Lower leg skin (tissue), 4 donors: ENCODE results near the gene MMP24. TPM values are rescaled to one million over a fixed set of nuclear protein-coding genes. Genes with fewer than 3 reads are reported as not detected.
"Not testable (repeated sequence)": the region's sequence is repeated elsewhere in the genome, so short reads cannot be mapped to it uniquely, and the experiment has no call there.

Experiments
- DNase-seq, 2 donors: peaks; one replicate each; pipeline ENCODE4 v3.0.0-alpha.2; 2019; ENCODE audit warnings: low spot score in 2 of 2
- H3K4me3 ChIP-seq: fragments of 200-600 bp; sonication (generic); 2 replicates; pipeline ENCODE4 v1.5.1; 2017; ENCODE audit warnings: mild to moderate bottlenecking, low read depth; ENCODE audit not compliant: poor library complexity, severe bottlenecking
- CTCF ChIP-seq, 3 donors: fragments of 450-650 bp; IDR thresholded peaks; one replicate each; pipeline ENCODE4 v1.5.1; 2016; ENCODE audit warnings: antibody characterized with exemption in 3 of 3, mild to moderate bottlenecking in 3 of 3, moderate library complexity in 2 of 3
- POLR2A ChIP-seq, 2 donors: fragments of 450-650 bp; IDR thresholded peaks; one replicate each; pipeline ENCODE4 v1.6.1; 2016 to 2017; ENCODE audit warnings: antibody characterized with exemption in 2 of 2, mild to moderate bottlenecking in 1 of 2, moderate library complexity in 1 of 2
- WGBS, 2 donors: methylation state at CpG; one replicate each; pipeline ENCODE4 v1.1.5; 2018; 5-methylcytosine and 5-hydroxymethylcytosine counted together
- intact Hi-C: fragments of 100-400 bp; cut with DNase I; formaldehyde crosslinking; loops from one replicate; pipeline ENCODE4 v1.15.0; 2023; ENCODE audit warnings: low total_unique reads
- total RNA-seq, 4 donors: library from RNA; depleted of rRNA; stranded (reverse); fragments of >200 nt; gene quantifications; one replicate each; pipeline ENCODE4 v1.1.0, GENCODE V29; 2016

MMP24 gene
- total RNA-seq, result under 1 TPM in 3 of 4 donors, not detected in 1; 0.11 to 0.71 (median 0.27) TPM

- intact Hi-C loops, result no loop called here
- TF ChIP-seq CTCF (IDR thresholded peaks at IDR 0.05), result no peak
- TF ChIP-seq POLR2A (IDR thresholded peaks at IDR 0.05), result no peak
- H3K4me3 ChIP-seq, result no peak within 1 kb of the TSS
- no peak for DNase-seq
- 11 to 16% methylated on average over 11 to 15 of the region's 70 CpGs for WGBS, 2 donors
Observed at GRCh38 chr20:35226126-35226883, at the start of gene MMP24. MMP24 (plus strand) TSS chr20:35226690; CDS start chr20:35226739, 49 bp downstream.

- intact Hi-C loops, result no loop called here
- no peak for DNase-seq
- no peak overlapping the region for H3K4me3 ChIP-seq
- TF ChIP-seq CTCF (IDR thresholded peaks at IDR 0.05) (no peak), POLR2A (IDR thresholded peaks at IDR 0.05) (no peak)
- 88 to 90% methylated on average over 11 of the region's 11 CpGs for WGBS, 2 donors
Observed at GRCh38 chr20:35179292-35180212, 46.9 kb upstream of the MMP24 start.

- no peak overlapping the region for H3K4me3 ChIP-seq
- WGBS, 2 donors, result 91 to 92% methylated on average over 5 of the region's 5 CpGs
- no peak for TF ChIP-seq POLR2A (IDR thresholded peaks at IDR 0.05)
- TF ChIP-seq CTCF (IDR thresholded peaks at IDR 0.05), result no peak
- no peak for DNase-seq
- intact Hi-C loops, result no loop called here
Observed at GRCh38 chr20:35180266-35180665, 46.2 kb upstream of the MMP24 start.

- TF ChIP-seq CTCF (IDR thresholded peaks at IDR 0.05), result no peak
- no peak for TF ChIP-seq POLR2A (IDR thresholded peaks at IDR 0.05)
- intact Hi-C loops, result no loop called here
- no peak overlapping the region for H3K4me3 ChIP-seq
- no peak for DNase-seq
Observed at GRCh38 chr20:35181731-35182130, 44.8 kb upstream of the MMP24 start.

- H3K4me3 ChIP-seq, intact Hi-C loops, DNase-seq: not testable (repeated sequence)
- 85 to 90% methylated on average over 10 of the region's 10 CpGs for WGBS, 2 donors
Observed at GRCh38 chr20:35186691-35187289, 39.7 kb upstream of the MMP24 start.
